CD8-positive, alpha-beta memory T cell (primary cell): Measurements from ENCODE around the gene ARPC4. TPM values are rescaled to one million over a fixed set of nuclear protein-coding genes. Genes with fewer than 3 reads are reported as not detected.
"Not testable (repeated sequence)": the region's sequence is repeated elsewhere in the genome, so short reads cannot be mapped to it uniquely, and the experiment has no call there.

Source experiments
- CTCF ChIA-PET: fragments of 350-600 bp; sonication (Branson Sonifier 250); formaldehyde crosslinking; loops from one replicate; lab custom pipeline; 2021; ENCODE audit warnings: antibody characterized with exemption; lab: Charles Lee
- POLR2A ChIA-PET: fragments of 350-600 bp; sonication (Branson Sonifier 250); formaldehyde crosslinking; loops from one replicate; lab custom pipeline; 2021; ENCODE audit warnings: antibody characterized with exemption; lab: Charles Lee
- DNase-seq, 5 donors: peaks; one replicate each; pipeline versions ENCODE4 v3.0.0 to v3.0.0-alpha.2; 2020 to 2022; ENCODE audit warnings: mixed read lengths in 1 of 5
- H3K27ac ChIP-seq: one replicate; pipeline ENCODE4 v1.7.0; 2013; ENCODE audit warnings: low read depth, mild to moderate bottlenecking, low read length, moderate library complexity
- H3K27me3 ChIP-seq: 2 replicates; pipeline ENCODE4 v1.7.0; 2013; ENCODE audit warnings: low read length, mild to moderate bottlenecking; ENCODE audit not compliant: insufficient read depth, poor library complexity, severe bottlenecking
- H3K36me3 ChIP-seq: 2 replicates; pipeline ENCODE4 v1.7.0; 2013; ENCODE audit warnings: mild to moderate bottlenecking, low read length, moderate library complexity; ENCODE audit not compliant: insufficient read depth
- H3K4me1 ChIP-seq: 2 replicates; pipeline ENCODE4 v1.7.0; 2013; ENCODE audit warnings: mild to moderate bottlenecking, low read length, moderate library complexity; ENCODE audit not compliant: insufficient read depth
- H3K4me3 ChIP-seq: 2 replicates; pipeline ENCODE4 v1.7.0; 2013; ENCODE audit warnings: mild to moderate bottlenecking, low read length
- H3K9me3 ChIP-seq: 2 replicates; pipeline ENCODE4 v1.7.0; 2013; ENCODE audit warnings: mild to moderate bottlenecking, low read length
- H3K27ac Mint-ChIP-seq, 8 donors: one replicate each; pipeline ENCODE4 v1.8.0; 2020 to 2021; ENCODE audit warnings: mixed read lengths in 8 of 8, mild to moderate bottlenecking in 6 of 8, inconsistent platforms in 3 of 8, moderate library complexity in 3 of 8
- H3K27me3 Mint-ChIP-seq, 2 donors: one replicate each; pipeline ENCODE4 v1.8.0; 2020 to 2021; ENCODE audit warnings: mixed read lengths in 2 of 2, mild to moderate bottlenecking in 1 of 2, moderate library complexity in 1 of 2
- H3K36me3 Mint-ChIP-seq, 3 donors: one replicate each; pipeline ENCODE4 v1.8.0; 2020 to 2021; ENCODE audit warnings: mixed read lengths in 3 of 3, inconsistent platforms in 1 of 3, mild to moderate bottlenecking in 1 of 3
- H3K4me1 Mint-ChIP-seq, 3 donors: one replicate each; pipeline ENCODE4 v1.8.0; 2020 to 2021; ENCODE audit warnings: mixed read lengths in 3 of 3, inconsistent platforms in 1 of 3, mild to moderate bottlenecking in 1 of 3
- H3K4me3 Mint-ChIP-seq, 7 donors: one replicate each; pipeline ENCODE4 v1.8.0; 2020 to 2021; ENCODE audit warnings: mixed read lengths in 7 of 7, mild to moderate bottlenecking in 6 of 7, moderate library complexity in 4 of 7, inconsistent platforms in 2 of 7
- H3K9me3 Mint-ChIP-seq, 5 donors: one replicate each; pipeline ENCODE4 v1.8.0; 2020 to 2022; ENCODE audit warnings: mixed read lengths in 5 of 5, mild to moderate bottlenecking in 3 of 5, moderate library complexity in 2 of 5, inconsistent platforms in 1 of 5
- polyA plus RNA-seq: library from polyadenylated mRNA; unstranded; fragments of 300-500 nt; fragmentation: Illumina TruSeq; gene quantifications from one replicate; pipeline ENCODE4 v1.2.3, GENCODE V29; 2021
- total RNA-seq, 2 experiments: library from RNA; stranded (reverse); gene quantifications; one replicate each; pipeline ENCODE4 v1.2.3, GENCODE V29; 2021

ARPC4 gene
- total and polyA plus RNA-seq, 3 experiments from 2014 or later, result 277 to 319 (median 309) TPM

DNA sequence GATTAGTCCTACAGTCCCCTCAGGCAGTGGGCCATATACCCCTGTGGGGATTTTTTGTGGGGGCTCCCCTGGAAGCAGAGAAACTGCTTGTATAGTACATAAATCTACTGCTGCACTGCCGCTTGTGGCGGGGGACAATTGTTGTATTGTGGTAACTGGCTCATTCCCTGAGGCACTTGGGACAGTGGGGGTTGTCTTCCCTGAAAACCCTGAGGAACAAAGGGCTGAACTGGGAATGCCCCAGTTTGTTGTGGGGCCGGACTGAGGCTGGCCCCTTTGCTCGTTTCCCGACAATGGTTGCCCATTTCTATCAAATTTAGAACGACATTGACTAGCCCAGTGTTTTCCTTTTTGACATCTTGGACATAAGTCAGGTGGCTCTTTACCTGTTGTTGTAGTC is 58.5 kb downstream of the ARPC4 start:
- H3K27ac ChIP-seq, H3K27me3 ChIP-seq, H3K27ac Mint-ChIP-seq, H3K36me3 ChIP-seq, H3K4me3 Mint-ChIP-seq, H3K9me3 ChIP-seq, H3K4me3 ChIP-seq, DNase-seq, H3K36me3 Mint-ChIP-seq, H3K4me1 ChIP-seq, POLR2A ChIA-PET, H3K9me3 Mint-ChIP-seq: not testable (repeated sequence)
- CTCF ChIA-PET, result interaction anchor here (1.6 kb wide), 1 partner anchor 81 kb away, joined by 4 read pairs; no protein-coding TSS in a partner anchor
- Mint-ChIP-seq H3K4me1 (peaks cover 3 to 11% (median 11%) of the 10 kb centered on the region in 3 donors), H3K27me3 (peaks cover 4 to 13% of the 10 kb centered on the region in 2 donors)

DNA sequence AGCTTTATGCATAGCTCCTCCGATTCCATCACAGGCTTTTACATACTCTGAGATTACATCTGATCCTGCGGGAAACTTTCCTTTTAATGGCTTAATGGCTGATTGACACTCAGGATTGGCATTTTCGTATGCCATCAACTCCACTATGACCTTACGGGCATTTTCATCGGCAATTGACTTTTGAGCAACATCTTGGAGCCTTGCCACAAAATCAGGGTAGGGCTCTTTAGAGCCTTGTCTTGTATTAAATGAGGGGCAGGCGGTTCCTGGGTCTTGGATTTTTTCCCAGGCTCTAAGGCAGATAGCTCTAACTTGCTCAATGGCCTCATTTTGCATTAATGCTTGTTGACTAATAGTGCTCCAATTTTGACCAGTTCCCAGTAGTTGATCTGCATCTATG is 59.0 kb downstream of the ARPC4 start:
- POLR2A ChIA-PET, H3K4me3 Mint-ChIP-seq, H3K27ac ChIP-seq, H3K9me3 Mint-ChIP-seq, H3K9me3 ChIP-seq, DNase-seq, H3K36me3 Mint-ChIP-seq, H3K4me3 ChIP-seq, H3K4me1 ChIP-seq, H3K36me3 ChIP-seq, H3K27me3 ChIP-seq, H3K27ac Mint-ChIP-seq: not testable (repeated sequence)
- Mint-ChIP-seq H3K4me1 (peaks cover 3 to 11% (median 11%) of the 10 kb centered on the region in 3 donors), H3K27me3 (peaks cover 4 to 13% of the 10 kb centered on the region in 2 donors)
- CTCF ChIA-PET, result interaction anchor here (1.6 kb wide), 1 partner anchor 81 kb away, joined by 4 read pairs; no protein-coding TSS in a partner anchor

DNA sequence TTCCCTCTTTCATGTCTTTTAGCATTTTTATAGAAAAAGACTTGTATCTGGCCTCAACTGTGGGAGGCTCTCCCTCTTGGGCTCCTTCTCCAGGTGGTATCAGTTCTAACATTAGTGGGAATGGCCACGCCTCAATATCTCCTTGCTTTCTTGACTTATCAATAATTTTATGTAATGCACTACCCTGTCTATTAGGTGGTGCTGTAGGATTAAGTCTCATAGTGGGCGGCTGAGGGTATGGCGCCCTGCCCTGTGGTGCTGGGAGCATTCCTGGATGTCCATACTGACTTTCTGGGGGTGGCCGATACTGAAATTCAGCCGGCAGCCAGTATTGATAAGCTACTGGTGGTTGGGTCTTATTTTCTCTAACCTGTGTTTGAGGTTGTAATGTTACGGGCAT is 59.6 kb downstream of the ARPC4 start:
- Histone ChIP-seq H3K4me3 (no peak overlapping the region), H3K9me3 (no peaks in the 10 kb centered on the region), H3K4me1 (no peaks in the 10 kb centered on the region), H3K27ac (no peak overlapping the region), H3K27me3 (no peaks in the 10 kb centered on the region), H3K36me3 (no peaks in the 10 kb centered on the region)
- Mint-ChIP-seq H3K4me3 (no peak overlapping the region), H3K36me3 (no peaks in the 10 kb centered on the region), H3K9me3 (no peaks in the 10 kb centered on the region), H3K4me1 (peaks cover 3 to 11% (median 11%) of the 10 kb centered on the region in 3 donors), H3K27ac (no peak overlapping the region), H3K27me3 (peaks cover 4 to 13% of the 10 kb centered on the region in 2 donors)
- ChIA-PET CTCF (no interaction called here), POLR2A (no interaction called here)
- DNase-seq, result no peak

DNA sequence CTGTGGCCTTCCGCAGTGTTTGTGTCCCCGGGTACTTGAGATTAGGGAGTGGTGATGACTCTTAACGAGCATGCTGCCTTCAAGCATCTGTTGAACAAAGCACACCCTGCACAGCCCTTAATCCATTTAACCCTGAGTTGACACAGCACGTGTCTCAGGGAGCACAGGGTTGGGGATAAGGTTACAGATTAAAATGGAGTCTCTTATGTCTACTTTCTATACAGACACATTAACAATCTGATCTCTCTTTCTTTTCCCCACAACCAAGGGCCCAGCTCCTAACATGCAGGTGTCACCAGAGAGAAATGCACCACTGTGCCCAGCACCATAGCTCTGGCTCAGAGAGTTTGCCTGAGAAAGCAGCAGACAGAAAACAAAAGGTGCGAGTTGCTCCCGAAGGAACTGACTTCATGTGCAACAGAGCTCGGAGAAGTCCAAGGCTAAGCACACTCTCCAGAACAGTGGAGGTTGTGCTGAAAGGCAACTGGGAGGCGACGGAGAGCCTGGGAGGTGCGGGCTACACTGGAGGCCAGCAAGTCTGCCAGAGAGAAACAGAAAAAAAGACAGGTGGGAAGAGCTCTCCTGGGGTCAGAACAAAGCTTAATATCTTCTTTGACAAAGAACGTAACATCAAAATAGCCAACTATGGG is 61.5 kb downstream of the ARPC4 start:
- H3K36me3 ChIP-seq, H3K4me1 ChIP-seq, H3K9me3 ChIP-seq, H3K27ac Mint-ChIP-seq, DNase-seq, H3K27ac ChIP-seq, H3K9me3 Mint-ChIP-seq, H3K27me3 ChIP-seq, POLR2A ChIA-PET, H3K4me3 ChIP-seq, H3K36me3 Mint-ChIP-seq: not testable (repeated sequence)
- peak overlapping the region in 2 of 7 donors; percentile 9 to 13 for H3K4me3 Mint-ChIP-seq
- peaks cover 4 to 13% of the 10 kb centered on the region in 2 donors for H3K27me3 Mint-ChIP-seq
- CTCF ChIA-PET, result interaction anchor here (1.1 kb wide), 1 partner anchor 11 kb away, joined by 5 read pairs; the partner anchor contains the start of gene RPUSD3
- peaks cover 3 to 11% (median 11%) of the 10 kb centered on the region in 3 donors for H3K4me1 Mint-ChIP-seq

DNA sequence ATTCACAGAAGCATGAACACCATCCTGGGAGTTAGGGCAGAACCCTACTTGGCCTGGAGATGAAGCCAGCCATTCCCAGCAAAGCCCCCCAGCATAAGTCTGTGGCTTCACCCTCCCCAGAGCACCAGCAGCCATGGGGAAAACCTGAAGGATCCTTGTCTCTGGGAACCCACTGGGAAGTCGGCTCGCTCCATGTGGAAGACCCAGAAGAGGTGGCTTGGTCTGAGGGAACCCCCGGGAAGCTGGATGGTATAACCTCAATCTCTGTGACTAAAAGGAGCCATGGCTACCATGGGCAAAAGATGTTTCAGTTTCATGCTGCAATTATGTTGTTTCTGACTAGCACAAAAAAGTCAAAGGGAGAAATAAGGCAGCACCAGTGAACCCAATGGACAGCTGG is 62.7 kb downstream of the ARPC4 start:
- ChIA-PET CTCF (no interaction called here), POLR2A (no interaction called here)
- H3K4me3 ChIP-seq, result no peak overlapping the region
- H3K36me3 ChIP-seq, result no peaks in the 10 kb centered on the region
- DNase-seq, result no peak
- Mint-ChIP-seq H3K9me3 (no peaks in the 10 kb centered on the region), H3K27ac (no peak overlapping the region), H3K4me1 (peaks cover 3 to 11% (median 11%) of the 10 kb centered on the region in 3 donors), H3K36me3 (no peaks in the 10 kb centered on the region), H3K27me3 (peaks cover 4 to 13% of the 10 kb centered on the region in 2 donors), H3K4me3 (no peak overlapping the region)
- H3K4me1 ChIP-seq, result no peaks in the 10 kb centered on the region
- H3K27ac ChIP-seq, result no peak overlapping the region
- no peaks in the 10 kb centered on the region for H3K9me3 ChIP-seq
- H3K27me3 ChIP-seq, result no peaks in the 10 kb centered on the region

Other genes starting within 250 kb of the ARPC4 start
- not detected for gene LHFPL4, start 239.3 kb upstream of the ARPC4 start, total RNA-seq
- 0.05 TPM for gene LHFPL4, start 239.3 kb upstream of the ARPC4 start, polyA plus RNA-seq
- 10 to 100 TPM; 53.1 to 54.3 TPM for gene MTMR14, start 143.6 kb upstream of the ARPC4 start, total RNA-seq
- gene MTMR14, start 143.6 kb upstream of the ARPC4 start, polyA plus RNA-seq, result 62.9 TPM
- under 1 TPM in 1 of 2 experiments, not detected in 1; 0.16 TPM for gene CPNE9, start 89.2 kb upstream of the ARPC4 start, total RNA-seq
- gene CPNE9, start 89.2 kb upstream of the ARPC4 start, polyA plus RNA-seq, result not detected
- gene BRPF1, start 61.3 kb upstream of the ARPC4 start, total RNA-seq, result 10 to 100 TPM; 46.8 to 50.2 TPM
- 27.0 TPM for gene BRPF1, start 61.3 kb upstream of the ARPC4 start, polyA plus RNA-seq
- gene OGG1, start 43.1 kb upstream of the ARPC4 start, total RNA-seq, result 10 to 100 TPM; 30.5 to 32.1 TPM
- gene OGG1, start 43.1 kb upstream of the ARPC4 start, polyA plus RNA-seq, result 25.8 TPM
- 10 to 100 TPM; 27.0 to 27.4 TPM for gene CAMK1, start 23.1 kb upstream of the ARPC4 start, total RNA-seq
- gene CAMK1, start 23.1 kb upstream of the ARPC4 start, polyA plus RNA-seq, result 2.9 TPM
- gene TADA3, start 609 bp upstream of the ARPC4 start, total RNA-seq, result 10 to 100 TPM; 57.0 to 58.8 TPM
- 64.4 TPM for gene TADA3, start 609 bp upstream of the ARPC4 start, polyA plus RNA-seq
- 10 to 100 TPM; 18.8 to 19.1 TPM for gene TTLL3, start 17.2 kb downstream of the ARPC4 start, total RNA-seq
- 3.8 TPM for gene TTLL3, start 17.2 kb downstream of the ARPC4 start, polyA plus RNA-seq
- 10 to 100 TPM; 74.3 to 77.6 TPM for gene RPUSD3, start 50.9 kb downstream of the ARPC4 start, total RNA-seq
- 51.8 TPM for gene RPUSD3, start 50.9 kb downstream of the ARPC4 start, polyA plus RNA-seq
- not detected for gene CIDEC, start 87.2 kb downstream of the ARPC4 start, total RNA-seq
- not detected for gene CIDEC, start 87.2 kb downstream of the ARPC4 start, polyA plus RNA-seq
- 10 to 100 TPM; 55.5 to 59.0 TPM for gene JAGN1, start 97.5 kb downstream of the ARPC4 start, total RNA-seq
- gene JAGN1, start 97.5 kb downstream of the ARPC4 start, polyA plus RNA-seq, result 44.4 TPM
- 1 to 10 TPM in 1 of 2 experiments, under 1 TPM in 1; 0.47 to 1.2 TPM for gene IL17RE, start 109.8 kb downstream of the ARPC4 start, total RNA-seq
- gene IL17RE, start 109.8 kb downstream of the ARPC4 start, polyA plus RNA-seq, result 1.2 TPM
- under 1 TPM; 0.20 to 0.31 TPM for gene IL17RC, start 124.0 kb downstream of the ARPC4 start, total RNA-seq
- gene IL17RC, start 124.0 kb downstream of the ARPC4 start, polyA plus RNA-seq, result 11.0 TPM
- gene CRELD1, start 140.8 kb downstream of the ARPC4 start, total RNA-seq, result 10 to 100 TPM; 14.0 to 16.0 TPM
- gene CRELD1, start 140.8 kb downstream of the ARPC4 start, polyA plus RNA-seq, result 24.5 TPM
- gene PRRT3, start 159.3 kb downstream of the ARPC4 start, total RNA-seq, result 10 to 100 TPM; 12.1 to 12.3 TPM
- 5.4 TPM for gene PRRT3, start 159.3 kb downstream of the ARPC4 start, polyA plus RNA-seq
- gene EMC3, start 193.8 kb downstream of the ARPC4 start, total RNA-seq, result 10 to 100 TPM; 56.3 to 56.8 TPM
- 90.9 TPM for gene EMC3, start 193.8 kb downstream of the ARPC4 start, polyA plus RNA-seq
- gene FANCD2, start 233.4 kb downstream of the ARPC4 start, total RNA-seq, result 10 to 100 TPM; 55.9 to 56.2 TPM
- gene FANCD2, start 233.4 kb downstream of the ARPC4 start, polyA plus RNA-seq, result 6.3 TPM